ENCODE data around the gene FSIP1. TPM values are rescaled to one million over a fixed set of nuclear protein-coding genes. Genes with fewer than 3 reads are reported as not detected.

FSIP1 gene
- total and polyA plus RNA-seq, 7 donors, result 0.04 to 2.4 (median 0.63) TPM; not detected in 1

GRCh38 chr15:39736412-39737195, 46.0 kb downstream of the FSIP1 start:
- DNase-seq, result peak; percentile 25 to 72
- no peaks in the 10 kb centered on the region for H3K27me3 ChIP-seq (ENCODE audit: insufficient read depth in 3 of 3, low read length in 2 of 3)

GRCh38 chr15:39735120-39735717, 47.4 kb downstream of the FSIP1 start:
- Histone ChIP-seq H3K9me3 (no peaks in the 10 kb centered on the region), H3K4me1 (no peaks in the 10 kb centered on the region), H3K4me3 (no peak overlapping the region), H3K27ac (no peak overlapping the region), H3K27me3 (ENCODE audit: insufficient read depth in 3 of 3, low read length in 2 of 3) (no peaks in the 10 kb centered on the region), H3K36me3 (ENCODE audit: insufficient read depth in 1 of 2, low read depth in 1 of 2) (no peaks in the 10 kb centered on the region)
- TF ChIP-seq CTCF (IDR thresholded peaks at IDR 0.05), result no peak
- intact Hi-C loops (cut with DNase I), result no loop called here
- 96 to 98% (median 98%) methylated on average over 4 of the region's 4 CpGs for WGBS, 3 donors
- ATAC-seq, result no peak
- DNase-seq, result no peak

More at GRCh38 chr15:39736412-39737195, 46.0 kb downstream of the FSIP1 start:
- H3K36me3 ChIP-seq (ENCODE audit: insufficient read depth in 1 of 2, low read depth in 1 of 2), result no peaks in the 10 kb centered on the region
- intact Hi-C loops (cut with DNase I), result no loop called here
- H3K27ac ChIP-seq, result no peak overlapping the region
- ATAC-seq, result no peak
- H3K4me1 ChIP-seq, result no peaks in the 10 kb centered on the region
- WGBS, 3 donors, result 52 to 67% (median 66%) methylated on average over 6 of the region's 6 CpGs
- H3K9me3 ChIP-seq, result no peaks in the 10 kb centered on the region
- no peak for TF ChIP-seq CTCF (IDR thresholded peaks at IDR 0.05)
- H3K4me3 ChIP-seq, result no peak overlapping the region

GRCh38 chr15:39731266-39731665, 51.4 kb downstream of the FSIP1 start:
- no peak overlapping the region for H3K4me3 ChIP-seq
- H3K9me3 ChIP-seq, result no peaks in the 10 kb centered on the region
- intact Hi-C loops (cut with DNase I), result no loop called here
- WGBS, 3 donors, result 86 to 92% (median 91%) methylated on average over 3 of the region's 3 CpGs
- no peaks in the 10 kb centered on the region for H3K4me1 ChIP-seq
- H3K27ac ChIP-seq, result no peak overlapping the region
- H3K36me3 ChIP-seq (ENCODE audit: insufficient read depth in 1 of 2, low read depth in 1 of 2), result no peaks in the 10 kb centered on the region
- ATAC-seq (no peak), DNase-seq (no peak)
- TF ChIP-seq CTCF (IDR thresholded peaks at IDR 0.05), result no peak
- H3K27me3 ChIP-seq (ENCODE audit: insufficient read depth in 3 of 3, low read length in 2 of 3), result peaks cover 0 to 2% (median 0%) of the 10 kb centered on the region in 3 donors

- no peaks in the 10 kb centered on the region for H3K36me3 ChIP-seq (ENCODE audit: insufficient read depth in 1 of 2, low read depth in 1 of 2)
- no peak overlapping the region for H3K4me3 ChIP-seq
- intact Hi-C loops (cut with DNase I), result no loop called here
- H3K9me3 ChIP-seq, result no peaks in the 10 kb centered on the region
- H3K27ac ChIP-seq, result no peak overlapping the region
- ATAC-seq (no peak), DNase-seq (no peak)
- no peaks in the 10 kb centered on the region for H3K4me1 ChIP-seq
- TF ChIP-seq CTCF (IDR thresholded peaks at IDR 0.05), result no peak
- 68 to 78% (median 70%) methylated on average over 5 of the region's 5 CpGs for WGBS, 3 donors
- H3K27me3 ChIP-seq (ENCODE audit: insufficient read depth in 3 of 3, low read length in 2 of 3), result peaks cover 0 to 2% (median 0%) of the 10 kb centered on the region in 3 donors
These were observed 52.1 kb downstream of the FSIP1 start for GRCh38 chr15:39730552-39730951.

Data from psoas muscle (tissue), 8 donors.